NCI-H526 (cell line): ENCODE measurements around the gene ACAD11.

Experiments used
- DNase-seq, 2 experiments: peaks; one replicate each; lab custom pipeline; 2025; lab: John Stamatoyannopoulos, UW

The ACAD11 gene

DNA sequence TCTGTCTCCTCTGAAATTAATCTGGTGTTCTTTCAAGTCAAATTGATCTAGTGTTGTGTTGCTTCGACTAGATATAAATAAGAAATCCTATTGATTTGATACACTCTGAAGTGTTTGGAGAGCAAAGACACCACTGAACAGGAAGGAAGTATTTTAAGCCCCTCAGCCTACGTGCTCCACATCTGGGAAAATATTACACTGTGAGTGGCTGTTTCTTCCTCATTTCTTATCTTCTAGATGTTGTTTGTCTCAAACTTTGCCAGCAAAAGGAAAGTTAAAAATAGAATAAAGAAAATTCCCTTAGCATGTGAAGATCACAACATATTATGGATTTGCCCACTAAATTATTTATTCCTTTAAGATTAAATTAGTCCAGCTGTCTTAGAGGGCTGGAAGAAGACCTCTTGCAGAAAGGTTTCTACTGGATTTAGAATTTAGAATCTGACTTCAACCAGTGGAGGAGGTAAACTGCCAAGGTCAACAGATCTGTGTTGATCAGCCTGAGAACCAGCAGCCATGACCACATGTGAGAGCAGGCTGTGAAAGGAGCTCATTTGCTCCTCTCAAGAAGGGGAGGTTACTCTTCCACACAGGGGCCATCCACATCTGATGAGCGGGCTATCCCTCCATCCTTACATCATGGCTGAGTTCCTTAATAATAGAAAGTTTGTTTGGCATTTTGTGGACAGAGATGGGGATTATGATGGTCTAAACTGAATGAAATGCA is 108.9 kb downstream of the ACAD11 start:
- DNase-seq: no peak

GRCh38 chr3:132549890-132550578 is 109.6 kb downstream of the ACAD11 start:
- no peak for DNase-seq

DNA sequence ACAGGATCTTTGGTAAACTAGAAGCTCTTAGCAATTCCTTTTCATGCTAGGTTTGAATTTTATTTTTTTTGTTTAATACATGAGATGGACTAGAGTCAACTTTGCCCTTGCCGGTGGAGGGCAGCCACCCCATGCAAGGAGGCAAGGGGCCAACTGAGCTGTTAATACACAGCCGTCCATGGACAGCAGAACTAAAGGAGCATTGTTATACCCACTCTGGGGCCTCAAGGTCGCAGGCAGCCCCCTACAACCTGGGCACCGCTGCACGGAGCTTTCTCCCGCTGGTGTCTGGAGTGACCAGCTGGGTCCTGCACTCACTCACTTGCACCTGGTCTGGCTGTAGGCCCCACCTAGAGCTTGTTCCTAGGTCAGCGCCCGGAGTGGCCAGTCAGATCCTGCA is 110.4 kb downstream of the ACAD11 start:
- DNase-seq: no peak

DNA sequence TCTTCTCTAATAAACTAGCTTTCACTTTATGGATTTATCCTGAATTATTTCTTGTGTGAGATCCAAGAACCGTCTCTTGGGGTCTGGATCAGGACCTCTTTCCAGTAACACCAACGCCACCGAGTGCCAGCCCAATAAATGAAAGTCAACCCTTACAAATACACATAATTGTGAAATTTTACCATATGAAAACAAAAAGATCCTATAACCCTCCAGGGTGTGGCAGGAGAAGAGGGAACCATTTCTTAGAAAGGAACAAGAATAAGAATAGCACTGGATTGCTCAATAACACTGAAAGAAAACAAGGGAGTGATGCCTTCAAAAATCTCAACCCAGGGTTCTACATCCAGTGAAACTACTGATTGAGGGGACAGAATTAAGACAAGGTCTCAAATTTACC is 114.1 kb downstream of the ACAD11 start:
- DNase-seq: no peak

DNA sequence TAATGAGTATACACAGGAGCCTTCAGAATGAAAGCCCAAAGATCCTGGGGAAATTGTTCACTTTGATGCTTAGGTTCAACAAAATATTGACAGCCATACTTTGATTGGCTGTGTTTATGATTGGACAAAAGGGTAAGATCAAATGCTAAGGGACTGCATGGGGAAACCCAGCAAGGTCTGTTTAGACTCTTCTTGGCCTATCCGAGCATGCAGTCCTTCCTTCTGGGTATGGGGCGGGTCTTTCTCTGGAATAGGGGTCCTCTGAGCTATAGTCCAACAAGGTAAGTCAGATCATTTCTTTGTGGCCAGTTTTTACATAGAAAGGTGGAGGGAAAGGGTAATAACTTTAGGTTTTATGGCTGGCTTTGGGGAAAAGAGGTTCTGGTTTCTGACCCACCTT is 115.5 kb downstream of the ACAD11 start:
- no peak for DNase-seq

- no peak for DNase-seq
Measured at GRCh38 chr3:132543011-132543739, 116.4 kb downstream of the ACAD11 start.

GRCh38 chr3:132542577-132542976 is 117.0 kb downstream of the ACAD11 start:
- DNase-seq: no peak

GRCh38 chr3:132539681-132540080 is 119.9 kb downstream of the ACAD11 start:
- DNase-seq: no peak

DNA sequence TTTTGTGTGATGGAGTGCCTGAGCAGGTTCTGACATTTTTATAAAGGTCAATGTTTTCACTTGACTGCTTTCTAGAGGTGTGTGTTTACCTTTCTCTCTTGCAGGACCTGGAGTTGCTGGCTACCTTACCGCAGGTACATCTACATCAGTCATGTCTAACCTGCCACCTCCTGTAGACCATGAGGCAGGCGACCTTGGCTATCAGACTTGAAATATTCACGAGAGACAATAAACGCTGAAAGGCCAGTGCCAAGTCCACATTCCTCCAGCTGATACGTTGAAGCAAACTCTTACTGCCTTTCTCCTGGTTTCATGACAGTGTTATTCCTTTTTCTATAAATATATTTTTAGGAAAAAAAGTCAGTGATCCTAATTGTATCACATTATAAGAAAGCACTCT is 121.5 kb downstream of the ACAD11 start:
- DNase-seq: no peak

GRCh38 chr3:132537297-132537696 is 122.3 kb downstream of the ACAD11 start:
- no peak for DNase-seq

DNA sequence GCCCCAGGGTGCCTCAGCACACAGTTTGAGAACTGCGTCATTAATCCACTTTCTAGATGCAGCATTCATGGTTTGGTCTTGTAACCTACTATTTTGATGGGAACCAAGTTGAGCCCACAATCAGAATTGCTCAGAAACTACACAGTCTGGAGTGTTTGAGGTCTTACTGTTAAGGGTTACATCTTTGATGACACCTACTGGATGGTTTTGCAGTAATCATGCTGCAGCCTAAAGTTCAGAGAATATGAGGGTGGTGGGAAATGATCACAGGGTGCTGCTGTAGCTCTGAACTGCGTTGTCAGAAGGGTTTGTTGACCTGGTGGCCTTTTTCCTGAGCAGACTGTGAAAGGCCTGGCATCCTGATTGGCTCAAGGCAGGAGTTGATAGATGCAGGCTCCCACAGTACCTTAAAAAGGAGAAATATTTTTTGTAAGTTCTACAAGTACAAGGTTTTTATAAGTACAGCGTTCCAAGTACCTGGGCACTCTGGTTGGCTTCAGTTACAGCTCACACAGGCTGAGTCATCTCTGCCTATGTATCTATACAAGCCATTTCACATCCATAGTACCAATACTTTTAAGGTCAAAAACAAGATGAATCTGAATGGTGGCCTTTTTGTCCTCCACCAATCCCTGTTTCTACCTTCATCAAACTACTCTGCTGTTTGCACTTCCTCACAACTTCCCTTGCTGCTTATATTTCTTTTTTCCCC is 123.0 kb downstream of the ACAD11 start:
- DNase-seq: no peak

DNA sequence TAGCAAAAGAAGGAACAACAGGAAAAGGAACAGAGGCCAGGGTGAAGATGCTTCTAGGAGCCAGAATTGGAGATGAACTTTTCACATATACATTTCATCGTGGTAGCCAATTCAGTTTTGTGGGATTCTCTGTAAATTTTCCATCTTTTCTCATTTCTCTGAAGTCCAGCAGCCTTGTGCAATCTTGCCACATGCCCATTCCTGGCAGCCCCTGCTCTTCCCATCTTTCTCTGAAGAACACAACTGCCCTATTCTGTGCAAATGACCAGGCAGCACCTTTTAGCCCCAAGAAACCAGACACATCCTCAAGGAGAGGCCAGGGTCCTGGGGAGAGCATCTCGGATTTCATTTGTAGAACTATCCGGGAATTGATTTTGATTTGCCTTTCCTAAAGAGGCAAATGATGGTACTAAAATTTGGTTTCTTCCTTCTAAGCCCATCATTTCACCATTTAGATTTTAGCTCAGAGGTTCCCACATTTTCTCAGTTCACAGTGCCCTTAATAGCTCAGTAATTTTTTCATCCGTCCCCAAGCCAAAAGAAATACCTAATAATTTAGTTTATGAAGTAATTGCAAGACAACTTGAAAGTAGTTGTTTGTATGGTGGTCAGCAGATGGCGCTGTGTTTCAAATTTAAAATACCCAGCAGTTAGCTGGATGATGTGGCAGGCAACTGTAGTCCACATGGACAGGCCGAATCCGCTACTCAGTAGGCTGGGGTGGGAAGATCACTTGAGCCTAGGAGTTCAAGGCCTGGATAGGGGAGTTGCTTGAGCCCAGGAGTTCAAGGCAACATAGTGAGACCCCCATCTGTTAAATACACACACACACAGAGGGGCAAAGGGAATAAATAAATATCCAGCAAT is 123.8 kb downstream of the ACAD11 start:
- peak; percentile 46 to 66 for DNase-seq

GRCh38 chr3:132530624-132531023 is 129.0 kb downstream of the ACAD11 start:
- no peak for DNase-seq

DNA sequence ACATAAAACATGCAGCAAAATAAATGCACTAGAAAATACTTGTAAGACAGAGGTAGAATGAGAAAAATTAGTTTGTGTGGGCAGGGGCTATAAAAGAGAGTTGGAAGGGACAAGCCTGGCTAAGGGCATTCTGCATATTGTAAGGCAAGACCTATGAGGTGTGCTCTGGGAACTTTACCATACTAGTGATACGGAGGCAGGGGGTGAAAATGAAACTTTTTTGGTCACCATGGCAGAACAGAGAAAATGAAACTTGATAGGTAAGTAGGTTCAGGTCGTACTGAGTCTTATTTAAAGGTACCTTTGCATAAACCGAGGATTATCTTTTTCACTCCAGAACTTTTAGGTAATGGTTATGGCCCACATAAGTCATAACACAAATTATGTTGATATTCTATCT is 137.3 kb downstream of the ACAD11 start:
- no peak for DNase-seq

DNA sequence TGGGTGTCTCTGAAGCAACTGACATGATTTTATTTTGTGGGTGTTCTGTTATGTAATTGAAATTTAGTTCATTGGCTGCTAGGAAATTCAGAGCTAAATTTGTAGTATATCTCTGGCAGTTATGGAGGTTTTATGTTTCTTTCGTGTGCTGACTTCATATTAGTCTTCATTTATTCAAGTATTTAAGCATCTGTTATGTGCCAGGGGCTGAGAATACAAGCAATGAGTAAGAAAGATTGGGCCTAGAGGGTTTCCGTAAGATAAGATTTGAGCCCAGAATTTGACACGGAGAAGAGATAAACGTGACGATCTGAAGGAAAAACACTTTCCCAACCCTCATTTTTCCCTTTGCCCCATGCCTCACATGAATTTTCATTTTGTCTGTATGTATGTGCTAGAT is 137.7 kb downstream of the ACAD11 start:
- no peak for DNase-seq

GRCh38 chr3:132519914-132520313 is 139.7 kb downstream of the ACAD11 start:
- no peak for DNase-seq

DNA sequence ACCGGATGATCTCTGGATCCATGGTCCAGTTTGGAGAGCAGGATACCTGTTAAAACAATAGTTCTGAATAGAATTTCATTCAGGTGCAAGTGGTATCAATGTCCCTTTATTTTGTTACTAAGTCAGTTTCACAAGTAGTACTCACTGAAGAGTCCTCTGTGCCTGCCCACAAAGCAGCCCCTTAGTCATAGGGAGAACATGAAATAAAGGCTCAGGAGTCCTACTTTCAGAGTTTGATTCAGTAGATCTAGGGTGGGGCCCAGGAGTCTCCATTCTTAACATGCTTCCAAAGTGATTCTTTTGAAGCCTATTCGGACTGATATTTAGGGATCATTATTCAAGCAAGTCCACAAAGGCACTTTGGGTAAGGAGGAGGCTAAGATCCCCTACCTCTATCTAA is 142.3 kb downstream of the ACAD11 start:
- no peak for DNase-seq

DNA sequence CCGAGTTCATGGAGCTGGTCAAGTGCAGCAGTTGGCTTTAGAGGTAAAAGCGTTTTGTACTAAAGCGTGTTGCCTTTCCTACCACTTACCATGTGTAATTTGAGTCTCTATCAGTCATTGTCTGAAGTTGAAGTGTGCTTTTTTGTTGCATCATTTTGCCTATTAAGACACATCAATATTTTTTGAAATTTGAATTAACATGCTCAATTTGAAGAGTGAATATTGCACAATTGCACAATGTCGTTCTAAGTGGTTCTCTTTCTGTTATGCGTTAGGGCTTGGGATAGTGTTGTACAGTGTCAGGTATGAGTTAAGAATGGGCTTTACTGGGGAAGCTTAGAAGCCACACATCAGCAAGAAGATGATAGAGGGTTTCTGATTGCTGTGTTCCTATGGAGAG is 146.6 kb downstream of the ACAD11 start:
- DNase-seq: no peak

DNA sequence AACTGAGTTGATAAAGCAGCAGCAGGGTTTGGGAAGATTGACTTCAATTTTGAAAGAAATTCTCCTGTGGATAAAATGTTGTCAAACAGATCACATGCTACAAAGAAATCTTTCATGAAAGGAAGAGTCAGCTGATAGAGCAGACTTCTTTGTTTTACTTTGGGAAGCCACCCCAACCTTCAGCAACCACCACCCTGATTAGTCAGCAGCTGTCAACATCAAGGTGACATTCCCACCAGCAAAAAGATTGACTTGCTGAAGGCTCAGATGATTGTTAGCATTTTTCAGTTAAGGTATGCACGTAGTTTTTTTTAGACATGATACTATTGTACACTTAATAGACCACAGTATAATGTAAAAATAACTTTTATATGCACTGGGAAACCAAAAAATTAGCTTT is 150.1 kb downstream of the ACAD11 start:
- no peak for DNase-seq

DNA sequence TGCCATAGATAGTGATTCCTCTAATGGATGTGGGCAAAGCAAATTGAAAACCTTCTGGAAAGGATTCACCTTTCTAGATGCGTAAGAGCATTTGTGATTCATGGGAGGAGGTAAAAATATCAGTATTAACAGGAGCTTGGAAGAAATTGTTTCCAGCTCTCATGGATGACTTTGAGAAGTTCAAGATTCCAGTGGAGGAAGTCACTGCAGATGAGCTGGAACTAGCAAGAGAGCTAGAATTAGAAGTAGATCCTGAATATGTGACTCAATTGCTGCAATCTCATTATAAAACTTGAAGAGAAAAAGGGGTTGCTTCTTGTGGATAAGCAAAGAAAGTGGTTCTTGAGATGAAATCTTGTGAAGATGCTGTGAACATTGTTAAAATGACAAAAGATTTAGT is 150.5 kb downstream of the ACAD11 start:
- no peak for DNase-seq
